Fibroblast of lung (primary cell): ENCODE results near the gene MMP25. TPM values are rescaled to one million over a fixed set of nuclear protein-coding genes. Genes with fewer than 3 reads are reported as not detected.
A peak's percentile ranks its signal among the peaks of the same experiment; 100 is the strongest.

Experiments used
- DNase-seq, 2 donors: peaks; one replicate each; pipeline versions ENCODE4 v3.0.0 to v3.0.0-alpha.2; 2010; ENCODE audit warnings: low read depth in 2 of 2
- H2AFZ ChIP-seq: 2 replicates; pipeline ENCODE4 v1.5.1; 2012; ENCODE audit warnings: low read length, control low read depth, inconsistent platforms
- H3K27ac ChIP-seq: 2 replicates; pipeline ENCODE4 v1.5.1; 2011; ENCODE audit warnings: low read length, control low read depth; ENCODE audit not compliant: insufficient read depth
- H3K27me3 ChIP-seq: 2 replicates; pipeline ENCODE4 v1.5.1; 2011; ENCODE audit warnings: mild to moderate bottlenecking, low read length; ENCODE audit not compliant: control insufficient read depth, insufficient read depth
- H3K36me3 ChIP-seq: 2 replicates; pipeline ENCODE4 v1.5.1; 2011; ENCODE audit warnings: low read length; ENCODE audit not compliant: control insufficient read depth, insufficient read depth
- H3K4me1 ChIP-seq: 2 replicates; pipeline ENCODE4 v1.5.1; 2011; ENCODE audit warnings: low read length; ENCODE audit not compliant: control insufficient read depth, insufficient read depth; ENCODE audit errors: extremely low read depth
- H3K4me2 ChIP-seq: 2 replicates; pipeline ENCODE4 v1.5.1; 2011; ENCODE audit warnings: low read length, control low read depth; ENCODE audit not compliant: insufficient read depth; ENCODE audit errors: extremely low read depth
- H3K4me3 ChIP-seq, 4 experiments: fragments of 200-600 bp in 1 of 4; sonication (generic) in 1 of 4; replicated peaks in 1 of 4; 2 replicates each; pipeline ENCODE4 v1.5.1; 2011 to 2016; ENCODE audit warnings: low read length in 4 of 4, low read depth in 3 of 4, mild to moderate bottlenecking in 3 of 4, control low read depth in 2 of 4, inconsistent platforms in 1 of 4, mixed read lengths in 1 of 4; ENCODE audit not compliant: insufficient read depth in 1 of 4; ENCODE audit errors: control extremely low read depth in 1 of 4
- H3K79me2 ChIP-seq: 2 replicates; pipeline ENCODE4 v1.5.1; 2012; ENCODE audit warnings: mild to moderate bottlenecking, low read length, inconsistent platforms; ENCODE audit not compliant: control insufficient read depth, insufficient read depth
- H3K9ac ChIP-seq: 2 replicates; pipeline ENCODE4 v1.5.1; 2011; ENCODE audit warnings: mild to moderate bottlenecking, low read length, control low read depth; ENCODE audit not compliant: insufficient read depth
- H3K9me3 ChIP-seq: 2 replicates; pipeline ENCODE4 v1.5.1; 2012; ENCODE audit warnings: low read depth, low read length; ENCODE audit not compliant: control insufficient read depth, insufficient read depth
- H4K20me1 ChIP-seq: 2 replicates; pipeline ENCODE4 v1.5.1; 2011; ENCODE audit warnings: low read length; ENCODE audit not compliant: control insufficient read depth, insufficient read depth; ENCODE audit errors: extremely low read depth
- CTCF ChIP-seq, 2 donors: IDR thresholded peaks in 1 of 2; conservative IDR thresholded peaks in 1 of 2; 1 replicate in 1 of 2; 2 replicates in 1 of 2; pipeline ENCODE4 v1.5.1; 2011 to 2012; ENCODE audit warnings: low read length in 2 of 2, control low read depth in 1 of 2, inconsistent platforms in 1 of 2, low read depth in 1 of 2, mild to moderate bottlenecking in 1 of 2
- EZH2 ChIP-seq: IDR thresholded peaks from 2 replicates; pipeline ENCODE4 v1.5.1; 2012; ENCODE audit warnings: low read length, control low read depth, mild to moderate bottlenecking; ENCODE audit errors: missing control alignments
- polyA plus RNA-seq, 2 donors: library from polyadenylated mRNA; depleted of rRNA in 1 of 2; stranded (reverse) in 1 of 2; unstranded in 1 of 2; fragments of >200 nt; gene quantifications; 2 replicates each; pipeline ENCODE4 v1.2.1, GENCODE V29; 2011 to 2012; ENCODE audit warnings: missing spikeins in 1 of 2
- total RNA-seq: library from RNA; depleted of rRNA; stranded (reverse); fragments of >200 nt; gene quantifications from 2 replicates; pipeline ENCODE4 v1.2.1, GENCODE V29; 2014

Gene MMP25
- total and polyA plus RNA-seq, 2 donors (not counting 1 experiment from before 2014, with no cell fraction given): 0.03 TPM; not detected in 1

- no peak overlapping the region for H3K4me2 ChIP-seq
- no peak overlapping the region for H2AFZ ChIP-seq
- no peak overlapping the region for H3K27ac ChIP-seq
- no peaks in the 10 kb centered on the region for H3K36me3 ChIP-seq
- no peaks in the 10 kb centered on the region for H3K79me2 ChIP-seq
- DNase-seq: no peak
- H3K9me3 ChIP-seq: no peaks in the 10 kb centered on the region
- H3K4me1 ChIP-seq: no peaks in the 10 kb centered on the region
- H3K4me3 ChIP-seq: no peak overlapping the region
- H3K27me3 ChIP-seq: no peaks in the 10 kb centered on the region
- TF ChIP-seq EZH2 (no peak), CTCF (conservative IDR thresholded peaks at IDR 0.05 in 1 of 2, IDR thresholded peaks at IDR 0.05 in 1 of 2; ENCODE audit: low read depth in 1 of 2, low read length in 2 of 2) (no peak)
- no peaks in the 10 kb centered on the region for H4K20me1 ChIP-seq
- no peak overlapping the region for H3K9ac ChIP-seq
These were observed 40.4 kb downstream of the MMP25 start for GRCh38 chr16:3086596-3087242.

DNA sequence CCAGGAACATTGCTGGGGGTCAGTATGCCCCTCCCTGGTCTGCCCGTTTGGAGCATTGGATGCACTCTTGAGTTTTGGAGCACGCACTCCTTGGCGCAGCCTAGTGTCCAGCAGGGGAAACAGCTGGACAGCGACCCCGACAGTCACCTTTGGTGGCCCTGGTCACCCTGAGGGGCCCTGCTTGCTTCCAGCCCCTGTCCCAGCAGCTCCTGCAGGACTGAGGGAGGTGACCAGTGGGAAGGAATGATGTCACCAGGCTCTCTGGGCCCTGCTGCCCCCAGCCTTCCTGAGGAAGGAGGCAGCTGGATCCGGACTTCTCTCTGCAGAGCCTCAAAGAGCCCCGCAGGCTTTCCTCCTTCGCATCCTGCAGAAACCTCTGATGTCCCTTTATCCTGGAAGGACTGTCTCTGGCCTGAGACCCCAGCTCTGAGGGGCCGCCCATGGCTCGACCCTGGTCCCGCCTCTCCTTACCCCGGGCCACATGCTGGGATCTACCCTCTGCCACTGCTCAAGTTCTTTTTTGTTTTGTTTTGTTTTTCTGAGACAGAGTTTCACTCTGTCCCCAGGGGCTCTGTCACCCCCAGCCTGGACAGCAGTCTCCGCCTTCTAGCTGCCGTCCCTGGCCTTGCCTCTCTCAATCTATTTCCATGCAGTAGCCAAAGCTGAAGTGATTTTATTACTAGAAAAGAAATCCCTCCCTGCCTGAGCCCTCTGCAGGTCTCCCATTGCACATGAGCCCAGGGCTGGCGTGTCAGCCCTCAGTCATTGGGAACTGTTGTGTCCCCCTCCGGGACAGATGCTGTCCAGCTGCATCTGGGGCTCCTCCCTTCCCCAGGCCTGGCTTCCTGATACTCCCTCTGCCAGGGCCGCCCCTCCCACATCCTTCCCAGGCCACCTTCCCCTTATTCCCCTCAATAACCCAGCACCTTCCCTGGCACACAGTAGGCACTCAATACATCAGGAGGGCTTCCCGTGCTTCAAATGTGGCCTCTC, 41.2 kb downstream of the MMP25 start:
- no peak overlapping the region for H3K9ac ChIP-seq
- no peaks in the 10 kb centered on the region for H4K20me1 ChIP-seq
- no peaks in the 10 kb centered on the region for H3K9me3 ChIP-seq
- DNase-seq: no peak
- H3K27ac ChIP-seq: no peak overlapping the region
- TF ChIP-seq CTCF (conservative IDR thresholded peaks at IDR 0.05 in 1 of 2, IDR thresholded peaks at IDR 0.05 in 1 of 2; ENCODE audit: low read depth in 1 of 2, low read length in 2 of 2) (peak in 1 of 2 donors; percentile 30), EZH2 (no peak)
- no peaks in the 10 kb centered on the region for H3K36me3 ChIP-seq
- no peak overlapping the region for H3K4me2 ChIP-seq
- H3K27me3 ChIP-seq: peaks cover 4% of the 10 kb centered on the region
- H3K4me3 ChIP-seq: no peak overlapping the region
- no peaks in the 10 kb centered on the region for H3K4me1 ChIP-seq
- no peak overlapping the region for H2AFZ ChIP-seq
- no peaks in the 10 kb centered on the region for H3K79me2 ChIP-seq

DNA sequence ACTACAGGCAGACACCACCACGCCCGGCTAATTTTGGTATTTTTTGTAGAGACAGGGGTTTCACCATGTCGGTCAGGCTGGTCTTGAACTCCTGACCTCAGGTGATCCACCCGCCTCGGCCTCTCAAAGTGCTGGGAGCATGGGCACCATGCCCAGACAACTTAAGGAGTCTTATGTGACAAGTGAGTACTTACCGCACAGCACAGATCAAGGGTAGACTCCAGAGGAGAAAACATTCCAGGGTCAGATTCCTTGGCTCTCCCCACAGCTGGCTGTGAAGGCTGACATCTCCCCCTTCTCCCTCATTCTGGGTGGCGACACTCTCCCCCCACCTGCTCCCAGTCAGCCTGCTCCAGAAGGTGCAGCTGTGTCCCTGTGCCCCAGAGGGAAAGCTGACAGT, 42.1 kb downstream of the MMP25 start:
- Histone ChIP-seq H2AFZ (no peak overlapping the region), H3K4me1 (no peaks in the 10 kb centered on the region), H3K9me3 (no peaks in the 10 kb centered on the region), H3K27me3 (peaks cover 8% of the 10 kb centered on the region), H3K79me2 (no peaks in the 10 kb centered on the region), H3K36me3 (no peaks in the 10 kb centered on the region), H3K27ac (no peak overlapping the region), H3K9ac (no peak overlapping the region), H3K4me3 (no peak overlapping the region), H4K20me1 (no peaks in the 10 kb centered on the region), H3K4me2 (no peak overlapping the region)
- DNase-seq: no peak
- no peak for TF ChIP-seq EZH2
- TF ChIP-seq CTCF (conservative IDR thresholded peaks at IDR 0.05 in 1 of 2, IDR thresholded peaks at IDR 0.05 in 1 of 2; ENCODE audit: low read depth in 1 of 2, low read length in 2 of 2): no peak
